Thyroid gland (tissue), 4 donors: ENCODE measurements around the gene NOX5. TPM values are rescaled to one million over a fixed set of nuclear protein-coding genes. Genes with fewer than 3 reads are reported as not detected.

Experiments used
- DNase-seq, 2 donors: peaks; one replicate each; pipeline ENCODE4 v3.0.0-alpha.2; 2019
- H3K27ac ChIP-seq, 3 donors: fragments of 200-600 bp; sonication (generic); 1 replicate in 2 of 3; 2 replicates in 1 of 3; pipeline ENCODE4 v1.5.1; 2016 to 2019; ENCODE audit warnings: mild to moderate bottlenecking in 1 of 3, moderate library complexity in 1 of 3
- H3K27me3 ChIP-seq: fragments of 200-600 bp; sonication (generic); one replicate; pipeline ENCODE4 v1.5.1; 2019
- H3K36me3 ChIP-seq, 2 donors: fragments of 200-600 bp; sonication (generic); one replicate each; pipeline ENCODE4 v1.5.1; 2016 to 2019
- H3K4me1 ChIP-seq, 2 donors: fragments of 200-600 bp; sonication (generic); one replicate each; pipeline ENCODE4 v1.5.1; 2017 to 2019
- H3K4me3 ChIP-seq, 3 donors: fragments of 200-600 bp; sonication (generic); replicated peaks in 1 of 3; 1 replicate in 2 of 3; 2 replicates in 1 of 3; pipeline ENCODE4 v1.5.1; 2016; ENCODE audit warnings: mild to moderate bottlenecking in 1 of 3
- H3K9me3 ChIP-seq: fragments of 200-600 bp; sonication (generic); one replicate; pipeline ENCODE4 v1.5.1; 2017
- CTCF ChIP-seq, 6 experiments: fragments of 200-600 bp in 3 of 6; fragments of 450-650 bp in 3 of 6; sonication (generic) in 3 of 6; IDR thresholded peaks; one replicate each; pipeline ENCODE4 v1.5.1; 2016 to 2019; ENCODE audit warnings: antibody characterized with exemption in 6 of 6, mild to moderate bottlenecking in 2 of 6, inconsistent platforms in 1 of 6, moderate library complexity in 1 of 6
- POLR2A ChIP-seq, 2 donors: fragments of 450-650 bp; IDR thresholded peaks; one replicate each; pipeline ENCODE4 v1.6.1; 2017; ENCODE audit warnings: antibody characterized with exemption in 2 of 2, mild to moderate bottlenecking in 2 of 2, moderate library complexity in 1 of 2
- WGBS, 2 donors: methylation state at CpG; one replicate each; pipeline ENCODE4 v1.1.5; 2017; 5-methylcytosine and 5-hydroxymethylcytosine counted together
- intact Hi-C: fragments of 100-400 bp; cut with DNase I; formaldehyde crosslinking; loops from one replicate; pipeline ENCODE4 v1.15.1; 2023
- total RNA-seq, 4 donors: library from RNA; depleted of rRNA; stranded (reverse); fragments of >200 nt; gene quantifications; one replicate each; pipeline ENCODE4 v1.2.3, GENCODE V29; 2016

The NOX5 gene
- total RNA-seq, 4 donors from 2014 or later: 0.22 to 0.88 (median 0.50) TPM

DNA sequence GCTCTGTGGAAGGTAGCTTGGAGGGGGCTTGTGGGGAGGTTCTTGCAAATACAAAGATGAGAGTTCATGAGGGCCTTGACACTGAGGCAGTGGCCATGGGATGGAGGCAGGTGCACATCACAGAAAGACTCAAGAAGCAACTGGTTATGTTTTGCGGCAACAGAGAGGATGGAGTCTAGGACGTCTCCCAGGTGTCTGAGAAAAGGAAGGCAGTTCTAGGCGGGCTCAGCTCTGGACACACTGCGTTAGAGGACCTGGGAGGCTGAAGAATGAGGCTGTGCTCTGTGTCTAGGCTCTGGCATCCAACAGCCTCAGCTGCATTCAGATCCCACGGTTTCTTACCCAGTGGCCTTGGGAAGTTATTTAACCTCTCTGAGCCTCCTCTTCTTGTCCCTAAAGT lies 23.5 kb downstream of the NOX5 start:
- no peaks in the 10 kb centered on the region for H3K9me3 ChIP-seq
- H3K27me3 ChIP-seq: no peaks in the 10 kb centered on the region
- WGBS, 2 donors: 87 to 98% methylated on average over 5 of the region's 5 CpGs
- DNase-seq: no peak
- intact Hi-C loops: no loop called here
- no peak overlapping the region for H3K27ac ChIP-seq
- no peak overlapping the region for H3K4me3 ChIP-seq
- no peaks in the 10 kb centered on the region for H3K4me1 ChIP-seq
- no peaks in the 10 kb centered on the region for H3K36me3 ChIP-seq
- TF ChIP-seq POLR2A (IDR thresholded peaks at IDR 0.05) (no peak), CTCF (IDR thresholded peaks at IDR 0.05) (no peak)

DNA sequence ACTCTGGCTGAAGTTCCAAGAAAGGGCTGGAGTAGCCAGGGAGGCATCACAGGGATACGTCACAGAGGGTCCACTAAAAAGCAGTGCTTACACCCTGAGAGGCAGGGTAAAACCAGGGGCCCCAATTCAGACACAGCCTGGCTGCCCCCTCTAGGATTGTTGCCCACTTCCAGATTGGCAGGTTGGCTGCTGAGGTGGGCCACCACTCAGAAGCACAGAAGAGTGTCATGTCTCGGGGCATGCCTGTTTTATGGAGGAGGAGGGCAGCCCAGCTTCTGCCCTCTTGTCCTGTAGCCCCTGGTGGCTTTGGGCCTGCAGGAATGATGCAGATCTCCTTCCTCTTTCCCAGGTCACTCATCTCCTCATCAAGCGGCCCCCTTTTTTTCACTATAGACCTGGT lies 24.0 kb downstream of the NOX5 start:
- DNase-seq: no peak
- whole genome bisulfite sequencing, 2 donors: 98 to 100% methylated on average over 3 of the region's 3 CpGs
- H3K27me3 ChIP-seq: no peaks in the 10 kb centered on the region
- no peak for TF ChIP-seq CTCF (IDR thresholded peaks at IDR 0.05)
- TF ChIP-seq POLR2A (IDR thresholded peaks at IDR 0.05): no peak
- H3K4me1 ChIP-seq: no peaks in the 10 kb centered on the region
- H3K27ac ChIP-seq: no peak overlapping the region
- H3K4me3 ChIP-seq: no peak overlapping the region
- intact Hi-C loops: no loop called here
- H3K9me3 ChIP-seq: no peaks in the 10 kb centered on the region
- no peaks in the 10 kb centered on the region for H3K36me3 ChIP-seq

- no peak for DNase-seq
- Histone ChIP-seq H3K27me3 (no peaks in the 10 kb centered on the region), H3K4me1 (no peaks in the 10 kb centered on the region), H3K27ac (no peak overlapping the region), H3K36me3 (no peaks in the 10 kb centered on the region), H3K9me3 (no peaks in the 10 kb centered on the region), H3K4me3 (no peak overlapping the region)
- 83 to 84% methylated on average over 6 of the region's 6 CpGs for WGBS, 2 donors
- TF ChIP-seq CTCF (IDR thresholded peaks at IDR 0.05) (no peak), POLR2A (IDR thresholded peaks at IDR 0.05) (no peak)
- intact Hi-C loops: no loop called here
Measured at GRCh38 chr15:69039516-69040225, 25.2 kb downstream of the NOX5 start.

DNA sequence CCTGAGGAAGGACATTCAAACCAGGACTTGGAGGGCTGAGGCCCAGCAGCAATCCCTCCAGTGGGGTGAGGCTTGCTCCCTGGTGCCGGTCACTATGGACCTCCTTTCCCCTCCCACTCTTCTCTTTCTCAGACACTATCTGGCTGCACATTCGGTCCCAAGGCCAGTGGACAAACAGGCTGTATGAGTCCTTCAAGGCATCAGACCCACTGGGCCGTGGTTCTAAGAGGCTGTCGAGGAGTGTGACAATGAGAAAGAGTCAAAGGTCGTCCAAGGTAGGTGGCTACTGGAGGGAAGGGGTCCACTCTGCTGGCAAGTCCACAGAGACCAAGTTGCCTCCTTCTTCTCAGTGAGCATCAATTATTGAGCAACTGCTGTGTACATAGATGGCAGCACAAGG lies 28.0 kb downstream of the NOX5 start:
- intact Hi-C loops: no loop called here
- H3K27me3 ChIP-seq: no peaks in the 10 kb centered on the region
- no peaks in the 10 kb centered on the region for H3K9me3 ChIP-seq
- no peaks in the 10 kb centered on the region for H3K4me1 ChIP-seq
- no peak overlapping the region for H3K4me3 ChIP-seq
- no peaks in the 10 kb centered on the region for H3K36me3 ChIP-seq
- TF ChIP-seq CTCF (IDR thresholded peaks at IDR 0.05): no peak
- TF ChIP-seq POLR2A (IDR thresholded peaks at IDR 0.05): no peak
- DNase-seq: no peak
- H3K27ac ChIP-seq: no peak overlapping the region
- WGBS, 2 donors: 80 to 85% methylated on average over 5 of the region's 5 CpGs

- Histone ChIP-seq H3K36me3 (no peaks in the 10 kb centered on the region), H3K9me3 (no peaks in the 10 kb centered on the region), H3K4me3 (no peak overlapping the region), H3K27ac (no peak overlapping the region), H3K27me3 (no peaks in the 10 kb centered on the region), H3K4me1 (no peaks in the 10 kb centered on the region)
- DNase-seq: no peak
- 70 to 71% methylated on average over 8 of the region's 8 CpGs for WGBS, 2 donors
- intact Hi-C loops: no loop called here
- TF ChIP-seq POLR2A (IDR thresholded peaks at IDR 0.05): no peak
- TF ChIP-seq CTCF (IDR thresholded peaks at IDR 0.05): no peak
Measured at GRCh38 chr15:69045802-69046201, 31.3 kb downstream of the NOX5 start.
